ENCODE measurements around the gene NDUFS5.
"Not testable (repeated sequence)": the region's sequence is repeated elsewhere in the genome, so short reads cannot be mapped to it uniquely, and the experiment has no call there.

Gene NDUFS5

GRCh38 chr1:39047374-39048229, 21.5 kb downstream of the NDUFS5 start:
- peaks cover 12% of the 10 kb centered on the region for H3K36me3 ChIP-seq (ENCODE audit: control insufficient read depth, insufficient read depth, low read length)
- H3K9me3 ChIP-seq (ENCODE audit: control insufficient read depth, insufficient read depth, low read length) = no peaks in the 10 kb centered on the region
- no peak overlapping the region for H3K27ac ChIP-seq (ENCODE audit: low read depth, low read length)
- H3K9ac ChIP-seq (ENCODE audit: low read depth, low read length) = no peak overlapping the region
- peaks cover 6% of the 10 kb centered on the region for H3K4me1 ChIP-seq (ENCODE audit: control insufficient read depth, insufficient read depth, low read length)
- H3K4me3 ChIP-seq (ENCODE audit: low read depth, low read length) = no peak overlapping the region
- H3K27me3 ChIP-seq (ENCODE audit: control insufficient read depth, insufficient read depth, low read length) = no peaks in the 10 kb centered on the region

- no peak overlapping the region for H3K9ac ChIP-seq (ENCODE audit: low read depth, low read length)
- peaks cover 6% of the 10 kb centered on the region for H3K4me1 ChIP-seq (ENCODE audit: control insufficient read depth, insufficient read depth, low read length)
- no peaks in the 10 kb centered on the region for H3K9me3 ChIP-seq (ENCODE audit: control insufficient read depth, insufficient read depth, low read length)
- H3K36me3 ChIP-seq (ENCODE audit: control insufficient read depth, insufficient read depth, low read length) = peaks cover 8% of the 10 kb centered on the region; the same call in 1 of the 2 replicates
- no peak overlapping the region for H3K27ac ChIP-seq (ENCODE audit: low read depth, low read length)
- H3K27me3 ChIP-seq (ENCODE audit: control insufficient read depth, insufficient read depth, low read length) = no peaks in the 10 kb centered on the region
- no peak overlapping the region for H3K4me3 ChIP-seq (ENCODE audit: low read depth, low read length)
These were observed 22.7 kb downstream of the NDUFS5 start for GRCh38 chr1:39048745-39049370.

GRCh38 chr1:39050001-39050400, 23.9 kb downstream of the NDUFS5 start:
- Histone ChIP-seq H3K27ac (ENCODE audit: low read depth, low read length) (no peak overlapping the region), H3K9ac (ENCODE audit: low read depth, low read length) (no peak overlapping the region), H3K36me3 (ENCODE audit: control insufficient read depth, insufficient read depth, low read length) (peaks cover 8% of the 10 kb centered on the region; the same call in 1 of the 2 replicates), H3K9me3 (ENCODE audit: control insufficient read depth, insufficient read depth, low read length) (no peaks in the 10 kb centered on the region), H3K27me3 (ENCODE audit: control insufficient read depth, insufficient read depth, low read length) (no peaks in the 10 kb centered on the region), H3K4me3 (ENCODE audit: low read depth, low read length) (no peak overlapping the region), H3K4me1 (ENCODE audit: control insufficient read depth, insufficient read depth, low read length) (peaks cover 6% of the 10 kb centered on the region)

GRCh38 chr1:39051193-39051850, 25.2 kb downstream of the NDUFS5 start:
- not testable (repeated sequence) for H3K9me3 ChIP-seq (ENCODE audit: control insufficient read depth, insufficient read depth, low read length); H3K4me1 ChIP-seq (ENCODE audit: control insufficient read depth, insufficient read depth, low read length); H3K9ac ChIP-seq (ENCODE audit: low read depth, low read length); H3K27me3 ChIP-seq (ENCODE audit: control insufficient read depth, insufficient read depth, low read length); H3K4me3 ChIP-seq (ENCODE audit: low read depth, low read length); H3K36me3 ChIP-seq (ENCODE audit: control insufficient read depth, insufficient read depth, low read length); H3K27ac ChIP-seq (ENCODE audit: low read depth, low read length)

GRCh38 chr1:39051956-39052355, 25.8 kb downstream of the NDUFS5 start:
- H3K27me3 ChIP-seq (ENCODE audit: control insufficient read depth, insufficient read depth, low read length) = no peaks in the 10 kb centered on the region
- H3K4me1 ChIP-seq (ENCODE audit: control insufficient read depth, insufficient read depth, low read length) = peaks cover 6% of the 10 kb centered on the region
- H3K9ac ChIP-seq (ENCODE audit: low read depth, low read length) = no peak overlapping the region
- H3K4me3 ChIP-seq (ENCODE audit: low read depth, low read length) = no peak overlapping the region
- H3K9me3 ChIP-seq (ENCODE audit: control insufficient read depth, insufficient read depth, low read length) = no peaks in the 10 kb centered on the region
- peaks cover 8% of the 10 kb centered on the region; the same call in 1 of the 2 replicates for H3K36me3 ChIP-seq (ENCODE audit: control insufficient read depth, insufficient read depth, low read length)
- peak overlapping the region; percentile 45 for H3K27ac ChIP-seq (ENCODE audit: low read depth, low read length)

GRCh38 chr1:39055213-39055710, 29.1 kb downstream of the NDUFS5 start:
- H3K4me1 ChIP-seq (ENCODE audit: control insufficient read depth, insufficient read depth, low read length); H3K9me3 ChIP-seq (ENCODE audit: control insufficient read depth, insufficient read depth, low read length); H3K27ac ChIP-seq (ENCODE audit: low read depth, low read length); H3K27me3 ChIP-seq (ENCODE audit: control insufficient read depth, insufficient read depth, low read length); H3K9ac ChIP-seq (ENCODE audit: low read depth, low read length); H3K4me3 ChIP-seq (ENCODE audit: low read depth, low read length); H3K36me3 ChIP-seq (ENCODE audit: control insufficient read depth, insufficient read depth, low read length): not testable (repeated sequence)

GRCh38 chr1:39061516-39061915, 35.4 kb downstream of the NDUFS5 start:
- H3K36me3 ChIP-seq (ENCODE audit: control insufficient read depth, insufficient read depth, low read length); H3K9ac ChIP-seq (ENCODE audit: low read depth, low read length); H3K4me1 ChIP-seq (ENCODE audit: control insufficient read depth, insufficient read depth, low read length); H3K27me3 ChIP-seq (ENCODE audit: control insufficient read depth, insufficient read depth, low read length); H3K9me3 ChIP-seq (ENCODE audit: control insufficient read depth, insufficient read depth, low read length); H3K4me3 ChIP-seq (ENCODE audit: low read depth, low read length); H3K27ac ChIP-seq (ENCODE audit: low read depth, low read length): not testable (repeated sequence)

GRCh38 chr1:39061951-39062350, 35.8 kb downstream of the NDUFS5 start:
- Histone ChIP-seq H3K9ac (ENCODE audit: low read depth, low read length) (no peak overlapping the region), H3K27ac (ENCODE audit: low read depth, low read length) (no peak overlapping the region), H3K36me3 (ENCODE audit: control insufficient read depth, insufficient read depth, low read length) (no peaks in the 10 kb centered on the region), H3K4me3 (ENCODE audit: low read depth, low read length) (no peak overlapping the region), H3K9me3 (ENCODE audit: control insufficient read depth, insufficient read depth, low read length) (no peaks in the 10 kb centered on the region), H3K27me3 (ENCODE audit: control insufficient read depth, insufficient read depth, low read length) (no peaks in the 10 kb centered on the region), H3K4me1 (ENCODE audit: control insufficient read depth, insufficient read depth, low read length) (no peaks in the 10 kb centered on the region)

GRCh38 chr1:39063191-39063590, 37.0 kb downstream of the NDUFS5 start:
- Histone ChIP-seq H3K4me1 (ENCODE audit: control insufficient read depth, insufficient read depth, low read length) (no peaks in the 10 kb centered on the region), H3K27me3 (ENCODE audit: control insufficient read depth, insufficient read depth, low read length) (no peaks in the 10 kb centered on the region), H3K9me3 (ENCODE audit: control insufficient read depth, insufficient read depth, low read length) (no peaks in the 10 kb centered on the region), H3K4me3 (ENCODE audit: low read depth, low read length) (no peak overlapping the region), H3K36me3 (ENCODE audit: control insufficient read depth, insufficient read depth, low read length) (no peaks in the 10 kb centered on the region), H3K27ac (ENCODE audit: low read depth, low read length) (no peak overlapping the region), H3K9ac (ENCODE audit: low read depth, low read length) (no peak overlapping the region)

- Histone ChIP-seq H3K9me3 (ENCODE audit: control insufficient read depth, insufficient read depth, low read length) (no peaks in the 10 kb centered on the region), H3K4me1 (ENCODE audit: control insufficient read depth, insufficient read depth, low read length) (no peaks in the 10 kb centered on the region), H3K9ac (ENCODE audit: low read depth, low read length) (no peak overlapping the region), H3K36me3 (ENCODE audit: control insufficient read depth, insufficient read depth, low read length) (no peaks in the 10 kb centered on the region), H3K4me3 (ENCODE audit: low read depth, low read length) (no peak overlapping the region), H3K27me3 (ENCODE audit: control insufficient read depth, insufficient read depth, low read length) (no peaks in the 10 kb centered on the region), H3K27ac (ENCODE audit: low read depth, low read length) (no peak overlapping the region)
These were observed 37.6 kb downstream of the NDUFS5 start for GRCh38 chr1:39063775-39064174.

- Histone ChIP-seq H3K36me3 (ENCODE audit: control insufficient read depth, insufficient read depth, low read length) (no peaks in the 10 kb centered on the region), H3K27me3 (ENCODE audit: control insufficient read depth, insufficient read depth, low read length) (no peaks in the 10 kb centered on the region), H3K9me3 (ENCODE audit: control insufficient read depth, insufficient read depth, low read length) (no peaks in the 10 kb centered on the region), H3K27ac (ENCODE audit: low read depth, low read length) (no peak overlapping the region), H3K4me3 (ENCODE audit: low read depth, low read length) (no peak overlapping the region), H3K9ac (ENCODE audit: low read depth, low read length) (no peak overlapping the region), H3K4me1 (ENCODE audit: control insufficient read depth, insufficient read depth, low read length) (no peaks in the 10 kb centered on the region)
These were observed 39.4 kb downstream of the NDUFS5 start for GRCh38 chr1:39065542-39065941.

Data from HUES48 (cell line).